GM12878 (cell line): ENCODE results near the gene LRRC30.
"Not testable (repeated sequence)": the region's sequence is repeated elsewhere in the genome, so short reads cannot be mapped to it uniquely, and the experiment has no call there.

Experiments used
- CBX5 ChIP-seq: sonication (generic); IDR thresholded peaks from 2 replicates; pipeline ENCODE4 v1.6.1; 2016; ENCODE audit warnings: low read depth, moderate library complexity, mild to moderate bottlenecking, inconsistent platforms
- CHD2 ChIP-seq: IDR thresholded peaks from 2 replicates; pipeline ENCODE4 v1.6.1; 2011; ENCODE audit warnings: low read depth, low read length, improper control_type of control experiment, borderline replicate concordance
- EZH2 ChIP-seq: IDR thresholded peaks from 2 replicates; pipeline ENCODE4 v1.6.1; 2012; ENCODE audit warnings: low read depth, mild to moderate bottlenecking, control low read depth, inconsistent platforms, low read length, borderline replicate concordance; ENCODE audit not compliant: control insufficient read depth
- POLR2A ChIP-seq: IDR thresholded peaks from 2 replicates; pipeline ENCODE4 v1.6.1; 2011; ENCODE audit warnings: low read depth, mild to moderate bottlenecking, low read length
- TAF1 ChIP-seq: IDR thresholded peaks from 2 replicates; pipeline ENCODE4 v1.6.1; 2011; ENCODE audit warnings: mild to moderate bottlenecking, low read depth, low read length, borderline replicate concordance
- TF ChIP-seq, protein P1 (sequence below), 3 experiments: IDR thresholded peaks in 2 of 3; conservative IDR thresholded peaks in 1 of 3; 2 replicates each; pipeline ENCODE4 v1.5.1; 2011; ENCODE audit warnings: low read depth in 3 of 3, low read length in 3 of 3, mild to moderate bottlenecking in 3 of 3, control low read depth in 2 of 3, moderate library complexity in 2 of 3, inconsistent platforms in 1 of 3, mixed read lengths in 1 of 3; ENCODE audit not compliant: control insufficient read depth in 2 of 3, insufficient read depth in 1 of 3; ENCODE audit errors: extremely low read depth in 1 of 3
- TF ChIP-seq, protein P2 (sequence below): IDR thresholded peaks from 2 replicates; pipeline ENCODE4 v1.6.1; 2011; ENCODE audit warnings: low read depth, low read length, improper control_type of control experiment, borderline replicate concordance
- TF ChIP-seq, protein P3 (sequence below): IDR thresholded peaks from 2 replicates; pipeline ENCODE4 v1.6.1; 2012; ENCODE audit warnings: low read depth, low read length, improper control_type of control experiment

DNA sequence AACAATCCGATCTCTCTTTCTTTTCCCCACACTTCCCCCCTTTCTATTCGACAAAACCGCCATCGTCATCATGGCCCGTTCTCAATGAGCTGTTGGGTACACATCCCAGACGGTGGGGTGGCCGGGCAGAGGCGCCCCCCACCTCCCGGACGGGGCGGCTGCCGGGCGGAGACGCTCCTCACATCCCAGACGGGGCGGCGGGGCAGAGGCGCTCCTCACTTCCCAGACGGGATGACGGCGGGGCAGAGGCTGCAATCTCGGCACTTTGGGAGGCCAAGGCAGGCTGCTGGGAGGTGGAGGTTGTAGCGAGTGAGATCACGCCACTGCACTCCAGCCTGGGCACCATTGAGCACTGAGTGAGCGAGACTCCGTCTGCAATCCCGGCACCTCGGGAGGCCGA is 27.3 kb upstream of the LRRC30 start:
- TF ChIP-seq, protein P1, sequence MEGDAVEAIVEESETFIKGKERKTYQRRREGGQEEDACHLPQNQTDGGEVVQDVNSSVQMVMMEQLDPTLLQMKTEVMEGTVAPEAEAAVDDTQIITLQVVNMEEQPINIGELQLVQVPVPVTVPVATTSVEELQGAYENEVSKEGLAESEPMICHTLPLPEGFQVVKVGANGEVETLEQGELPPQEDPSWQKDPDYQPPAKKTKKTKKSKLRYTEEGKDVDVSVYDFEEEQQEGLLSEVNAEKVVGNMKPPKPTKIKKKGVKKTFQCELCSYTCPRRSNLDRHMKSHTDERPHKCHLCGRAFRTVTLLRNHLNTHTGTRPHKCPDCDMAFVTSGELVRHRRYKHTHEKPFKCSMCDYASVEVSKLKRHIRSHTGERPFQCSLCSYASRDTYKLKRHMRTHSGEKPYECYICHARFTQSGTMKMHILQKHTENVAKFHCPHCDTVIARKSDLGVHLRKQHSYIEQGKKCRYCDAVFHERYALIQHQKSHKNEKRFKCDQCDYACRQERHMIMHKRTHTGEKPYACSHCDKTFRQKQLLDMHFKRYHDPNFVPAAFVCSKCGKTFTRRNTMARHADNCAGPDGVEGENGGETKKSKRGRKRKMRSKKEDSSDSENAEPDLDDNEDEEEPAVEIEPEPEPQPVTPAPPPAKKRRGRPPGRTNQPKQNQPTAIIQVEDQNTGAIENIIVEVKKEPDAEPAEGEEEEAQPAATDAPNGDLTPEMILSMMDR (IDR thresholded peaks at IDR 0.05 in 2 of 3, conservative IDR thresholded peaks at IDR 0.05 in 1 of 3; ENCODE audit: control insufficient read depth in 2 of 3, extremely low read depth in 1 of 3, insufficient read depth in 1 of 3, low read depth in 3 of 3, low read length in 3 of 3): not testable (repeated sequence)
- TF ChIP-seq EZH2, CHD2, POLR2A, TAF1, CBX5: not testable (repeated sequence)
- TF ChIP-seq, protein P2, sequence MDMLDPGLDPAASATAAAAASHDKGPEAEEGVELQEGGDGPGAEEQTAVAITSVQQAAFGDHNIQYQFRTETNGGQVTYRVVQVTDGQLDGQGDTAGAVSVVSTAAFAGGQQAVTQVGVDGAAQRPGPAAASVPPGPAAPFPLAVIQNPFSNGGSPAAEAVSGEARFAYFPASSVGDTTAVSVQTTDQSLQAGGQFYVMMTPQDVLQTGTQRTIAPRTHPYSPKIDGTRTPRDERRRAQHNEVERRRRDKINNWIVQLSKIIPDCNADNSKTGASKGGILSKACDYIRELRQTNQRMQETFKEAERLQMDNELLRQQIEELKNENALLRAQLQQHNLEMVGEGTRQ: not testable (repeated sequence)
- TF ChIP-seq, protein P3, sequence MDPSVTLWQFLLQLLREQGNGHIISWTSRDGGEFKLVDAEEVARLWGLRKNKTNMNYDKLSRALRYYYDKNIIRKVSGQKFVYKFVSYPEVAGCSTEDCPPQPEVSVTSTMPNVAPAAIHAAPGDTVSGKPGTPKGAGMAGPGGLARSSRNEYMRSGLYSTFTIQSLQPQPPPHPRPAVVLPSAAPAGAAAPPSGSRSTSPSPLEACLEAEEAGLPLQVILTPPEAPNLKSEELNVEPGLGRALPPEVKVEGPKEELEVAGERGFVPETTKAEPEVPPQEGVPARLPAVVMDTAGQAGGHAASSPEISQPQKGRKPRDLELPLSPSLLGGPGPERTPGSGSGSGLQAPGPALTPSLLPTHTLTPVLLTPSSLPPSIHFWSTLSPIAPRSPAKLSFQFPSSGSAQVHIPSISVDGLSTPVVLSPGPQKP: not testable (repeated sequence)
